PC-9 (cell line): ENCODE measurements around the gene APPL2.

Experiments used
- EZH2 ChIP-seq: fragments of 200-600 bp; sonication (generic); IDR thresholded peaks from 2 replicates; pipeline ENCODE4 v1.8.0; 2017; ENCODE audit warnings: antibody characterized with exemption, low read depth
- TF ChIP-seq, protein P1 (sequence below): fragments of 200-600 bp; sonication (generic); conservative IDR thresholded peaks from 2 replicates; pipeline ENCODE4 v1.6.1; 2017; ENCODE audit warnings: mixed run types, antibody characterized with exemption, mild to moderate bottlenecking, moderate library complexity

DNA sequence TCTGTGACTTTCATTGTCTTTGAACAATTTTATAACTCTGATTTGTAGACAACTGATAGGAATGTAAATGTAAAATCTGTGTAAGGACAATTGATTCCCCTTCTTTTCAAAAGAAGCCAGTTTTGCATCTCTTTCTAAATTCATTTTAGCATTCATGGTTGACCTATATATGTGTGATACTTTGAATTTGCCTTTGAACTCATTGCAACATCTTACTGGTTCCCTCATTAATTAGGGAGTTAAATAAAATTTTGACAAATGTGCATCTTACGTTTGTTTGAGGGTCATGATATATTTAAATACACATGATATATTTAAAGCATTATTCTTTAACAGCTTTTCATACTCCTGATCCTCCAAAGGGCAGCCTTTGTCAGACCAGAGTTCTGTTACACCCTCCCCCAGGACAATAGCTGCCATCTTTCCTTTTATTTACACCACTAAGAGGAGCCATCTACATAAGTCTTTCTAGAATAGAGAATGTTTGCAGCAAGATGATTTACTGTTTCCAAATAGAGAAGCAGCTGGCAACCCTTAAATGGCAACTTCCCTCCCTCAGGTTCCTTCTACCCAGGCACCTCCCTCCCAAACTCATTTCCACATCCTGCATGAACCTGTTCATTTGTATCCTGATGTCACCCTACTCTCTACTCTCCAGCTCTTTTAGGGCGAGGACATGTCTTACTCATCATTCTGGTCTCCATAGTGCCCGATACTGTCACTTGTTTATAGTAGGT lies 40.2 kb upstream of the APPL2 start:
- TF ChIP-seq, protein P1, sequence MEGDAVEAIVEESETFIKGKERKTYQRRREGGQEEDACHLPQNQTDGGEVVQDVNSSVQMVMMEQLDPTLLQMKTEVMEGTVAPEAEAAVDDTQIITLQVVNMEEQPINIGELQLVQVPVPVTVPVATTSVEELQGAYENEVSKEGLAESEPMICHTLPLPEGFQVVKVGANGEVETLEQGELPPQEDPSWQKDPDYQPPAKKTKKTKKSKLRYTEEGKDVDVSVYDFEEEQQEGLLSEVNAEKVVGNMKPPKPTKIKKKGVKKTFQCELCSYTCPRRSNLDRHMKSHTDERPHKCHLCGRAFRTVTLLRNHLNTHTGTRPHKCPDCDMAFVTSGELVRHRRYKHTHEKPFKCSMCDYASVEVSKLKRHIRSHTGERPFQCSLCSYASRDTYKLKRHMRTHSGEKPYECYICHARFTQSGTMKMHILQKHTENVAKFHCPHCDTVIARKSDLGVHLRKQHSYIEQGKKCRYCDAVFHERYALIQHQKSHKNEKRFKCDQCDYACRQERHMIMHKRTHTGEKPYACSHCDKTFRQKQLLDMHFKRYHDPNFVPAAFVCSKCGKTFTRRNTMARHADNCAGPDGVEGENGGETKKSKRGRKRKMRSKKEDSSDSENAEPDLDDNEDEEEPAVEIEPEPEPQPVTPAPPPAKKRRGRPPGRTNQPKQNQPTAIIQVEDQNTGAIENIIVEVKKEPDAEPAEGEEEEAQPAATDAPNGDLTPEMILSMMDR, result no peak
- TF ChIP-seq EZH2, result no peak
